Stomach (tissue), 9 donors: ENCODE measurements around the gene GNB1L. TPM values are rescaled to one million over a fixed set of nuclear protein-coding genes. Genes with fewer than 3 reads are reported as not detected.

Experiments
- DNase-seq, 2 donors: peaks; one replicate each; pipeline versions ENCODE4 v3.0.0 to v3.0.0-alpha.2; 2013 to 2019
- H3K27ac ChIP-seq, 5 donors: fragments of 200-600 bp in 4 of 5; sonication (generic) in 4 of 5; one replicate each; pipeline ENCODE4 v1.5.1; 2013 to 2019; ENCODE audit warnings: mild to moderate bottlenecking in 1 of 5, moderate library complexity in 1 of 5
- H3K27me3 ChIP-seq, 3 donors: fragments of 200-600 bp; sonication (generic); one replicate each; pipeline ENCODE4 v1.5.1; 2017 to 2019; ENCODE audit warnings: mixed run types in 1 of 3
- H3K36me3 ChIP-seq, 4 donors: fragments of 200-600 bp; sonication (generic); 1 replicate in 3 of 4; 2 replicates in 1 of 4; pipeline ENCODE4 v1.5.1; 2016 to 2019
- H3K4me1 ChIP-seq, 4 donors: fragments of 200-600 bp; sonication (generic); one replicate each; pipeline ENCODE4 v1.5.1; 2016 to 2019
- H3K4me3 ChIP-seq, 4 donors: fragments of 200-600 bp; sonication (generic) in 3 of 4; one replicate each; pipeline ENCODE4 v1.5.1; 2016 to 2019; ENCODE audit warnings: mild to moderate bottlenecking in 1 of 4
- H3K9me3 ChIP-seq, 4 donors: fragments of 200-600 bp; sonication (generic); one replicate each; pipeline ENCODE4 v1.5.1; 2016 to 2019
- EP300 ChIP-seq: sonication (generic); formaldehyde crosslinking; IDR thresholded peaks from one replicate; pipeline ENCODE4 v1.6.1; 2017; ENCODE audit warnings: antibody characterized with exemption
- POLR2A ChIP-seq, 4 donors: fragments of 450-650 bp; IDR thresholded peaks; one replicate each; pipeline ENCODE4 v1.6.1; 2016; ENCODE audit warnings: antibody characterized with exemption in 4 of 4, control low read depth in 2 of 4, mild to moderate bottlenecking in 1 of 4, moderate library complexity in 1 of 4
- POLR2AphosphoS5 ChIP-seq, 3 donors: sonication (generic); formaldehyde crosslinking; IDR thresholded peaks; one replicate each; pipeline ENCODE4 v1.6.1; 2016; ENCODE audit warnings: antibody characterized with exemption in 3 of 3
- WGBS, 5 donors: extraction: QIAGEN DNeasy Blood & Tissue Kit in 3 of 5; methylation state at CpG; one replicate each; pipeline versions ENCODE4 v1.1.5 to v1.1.7; 2013 to 2018; 5-methylcytosine and 5-hydroxymethylcytosine counted together
- intact Hi-C: fragments of 100-400 bp; cut with DNase I; formaldehyde crosslinking; loops from one replicate; pipeline ENCODE4 v1.15.1; 2023; ENCODE audit warnings: low total_unique reads
- polyA plus RNA-seq, 3 donors: library from polyadenylated mRNA; stranded (reverse); fragments of 200-250 nt; gene quantifications; one replicate each; pipeline ENCODE4 v1.2.3, GENCODE V29; 2013
- total RNA-seq, 5 donors: library from RNA; depleted of rRNA; stranded (reverse); fragments of >200 nt; gene quantifications; one replicate each; pipeline versions ENCODE4 v1.1.0 to v1.2.3, GENCODE V29; 2014 to 2016
- TF ChIP-seq, protein P1 (sequence below), 7 experiments: fragments of 450-650 bp in 4 of 7; fragments of 200-600 bp in 3 of 7; sonication (generic) in 3 of 7; IDR thresholded peaks; one replicate each; pipeline ENCODE4 v1.5.1; 2016 to 2019; ENCODE audit warnings: antibody characterized with exemption in 7 of 7, control low read depth in 2 of 7, mild to moderate bottlenecking in 1 of 7
- donor health status: healthy with polysubstance abuse.
- donor health status: Bipolar disorder and iron deficiency.
- donor health status: healthy.

GNB1L gene
- total and polyA plus RNA-seq, 8 donors = 0.29 to 6.8 (median 3.1) TPM; not detected in 1

DNA sequence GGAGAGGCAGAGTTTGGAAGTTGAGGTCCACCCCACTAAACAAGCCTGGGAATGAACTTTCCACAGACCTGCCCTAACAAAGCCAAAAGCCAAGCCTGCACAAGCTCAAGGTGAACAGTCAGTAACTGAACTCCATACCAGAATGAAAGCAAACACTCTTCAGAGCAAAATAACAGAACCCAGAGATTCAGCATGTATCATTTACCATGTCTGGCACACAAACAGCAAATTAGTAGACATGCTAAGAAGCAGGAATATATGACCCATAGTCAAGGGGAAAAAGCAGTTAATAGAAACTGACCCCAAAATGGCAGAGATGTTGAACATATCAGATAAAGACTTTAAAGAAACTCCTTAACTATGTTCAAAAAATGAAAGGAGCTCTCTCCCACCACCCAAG, 62.8 kb downstream of the GNB1L start:
- Histone ChIP-seq H3K36me3 (peaks cover 0 to 31% (median 11%) of the 10 kb centered on the region in 4 donors), H3K9me3 (peaks cover 0 to 14% (median 6%) of the 10 kb centered on the region in 4 donors), H3K4me3 (no peak overlapping the region), H3K4me1 (no peaks in the 10 kb centered on the region), H3K27ac (no peak overlapping the region), H3K27me3 (no peaks in the 10 kb centered on the region)
- no peak for DNase-seq
- TF ChIP-seq POLR2AphosphoS5 (IDR thresholded peaks at IDR 0.05) (no peak), EP300 (no peak), POLR2A (IDR thresholded peaks at IDR 0.05) (no peak)
- TF ChIP-seq, protein P1, sequence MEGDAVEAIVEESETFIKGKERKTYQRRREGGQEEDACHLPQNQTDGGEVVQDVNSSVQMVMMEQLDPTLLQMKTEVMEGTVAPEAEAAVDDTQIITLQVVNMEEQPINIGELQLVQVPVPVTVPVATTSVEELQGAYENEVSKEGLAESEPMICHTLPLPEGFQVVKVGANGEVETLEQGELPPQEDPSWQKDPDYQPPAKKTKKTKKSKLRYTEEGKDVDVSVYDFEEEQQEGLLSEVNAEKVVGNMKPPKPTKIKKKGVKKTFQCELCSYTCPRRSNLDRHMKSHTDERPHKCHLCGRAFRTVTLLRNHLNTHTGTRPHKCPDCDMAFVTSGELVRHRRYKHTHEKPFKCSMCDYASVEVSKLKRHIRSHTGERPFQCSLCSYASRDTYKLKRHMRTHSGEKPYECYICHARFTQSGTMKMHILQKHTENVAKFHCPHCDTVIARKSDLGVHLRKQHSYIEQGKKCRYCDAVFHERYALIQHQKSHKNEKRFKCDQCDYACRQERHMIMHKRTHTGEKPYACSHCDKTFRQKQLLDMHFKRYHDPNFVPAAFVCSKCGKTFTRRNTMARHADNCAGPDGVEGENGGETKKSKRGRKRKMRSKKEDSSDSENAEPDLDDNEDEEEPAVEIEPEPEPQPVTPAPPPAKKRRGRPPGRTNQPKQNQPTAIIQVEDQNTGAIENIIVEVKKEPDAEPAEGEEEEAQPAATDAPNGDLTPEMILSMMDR (IDR thresholded peaks at IDR 0.05) = no peak
- intact Hi-C loops = no loop called here

DNA sequence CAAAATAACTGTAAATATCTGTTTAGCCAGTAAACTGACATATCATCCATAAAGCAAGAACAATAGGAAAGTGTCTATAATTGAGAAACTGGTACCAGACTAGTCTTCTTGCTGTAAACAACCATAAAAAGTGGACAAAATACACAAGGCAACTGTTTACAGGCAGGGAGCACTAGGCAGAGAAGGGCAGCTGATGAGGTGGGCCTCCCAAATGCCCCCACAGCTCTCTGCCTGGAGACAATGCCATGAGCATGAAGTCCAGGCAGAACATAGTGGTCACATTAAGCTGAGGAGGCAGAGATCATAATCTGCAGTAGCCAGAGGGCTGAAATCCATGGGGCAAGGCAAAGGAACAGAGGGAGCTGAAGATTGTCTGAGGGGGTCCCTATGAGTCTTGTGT, 63.4 kb downstream of the GNB1L start:
- TF ChIP-seq, protein P1 (IDR thresholded peaks at IDR 0.05) = no peak
- TF ChIP-seq POLR2A (IDR thresholded peaks at IDR 0.05) = no peak
- TF ChIP-seq POLR2AphosphoS5 (IDR thresholded peaks at IDR 0.05) = no peak
- Histone ChIP-seq H3K9me3 (peaks cover 0 to 14% (median 6%) of the 10 kb centered on the region in 4 donors), H3K27me3 (no peaks in the 10 kb centered on the region), H3K27ac (no peak overlapping the region), H3K36me3 (peaks cover 0 to 31% (median 11%) of the 10 kb centered on the region in 4 donors), H3K4me3 (no peak overlapping the region), H3K4me1 (no peaks in the 10 kb centered on the region)
- DNase-seq = no peak
- intact Hi-C loops = no loop called here

DNA sequence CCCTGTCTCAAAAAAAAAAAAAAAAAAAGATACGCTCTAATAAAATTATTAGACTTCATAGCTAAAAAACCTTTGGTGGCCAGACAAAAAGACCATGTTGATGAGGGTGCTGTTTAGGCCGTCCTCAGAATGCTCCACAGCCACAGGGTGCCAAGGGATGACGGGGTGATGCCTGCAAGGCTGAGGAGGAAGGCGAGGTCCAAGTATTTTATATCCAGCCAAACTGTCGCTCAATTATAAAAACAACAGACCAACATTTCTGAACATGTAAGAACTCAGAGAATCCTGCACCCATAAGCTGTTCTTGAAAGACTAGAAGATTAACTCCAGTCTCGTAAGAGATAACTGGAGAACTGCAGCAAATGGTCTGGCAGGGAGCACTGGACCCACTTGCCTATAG, 64.8 kb downstream of the GNB1L start:
- Histone ChIP-seq H3K4me1 (no peaks in the 10 kb centered on the region), H3K36me3 (peaks cover 0 to 31% (median 11%) of the 10 kb centered on the region in 4 donors), H3K27ac (no peak overlapping the region), H3K4me3 (no peak overlapping the region), H3K9me3 (peaks cover 0 to 14% (median 6%) of the 10 kb centered on the region in 4 donors), H3K27me3 (peaks cover 0 to 5% (median 0%) of the 10 kb centered on the region in 3 donors)
- no peak for DNase-seq
- WGBS, 5 donors = 74 to 95% (median 80%) methylated on average over 6 of the region's 6 CpGs
- TF ChIP-seq EP300 (no peak), POLR2A (IDR thresholded peaks at IDR 0.05) (no peak), POLR2AphosphoS5 (IDR thresholded peaks at IDR 0.05) (no peak)
- TF ChIP-seq, protein P1 (IDR thresholded peaks at IDR 0.05) = no peak
- intact Hi-C loops = no loop called here

DNA sequence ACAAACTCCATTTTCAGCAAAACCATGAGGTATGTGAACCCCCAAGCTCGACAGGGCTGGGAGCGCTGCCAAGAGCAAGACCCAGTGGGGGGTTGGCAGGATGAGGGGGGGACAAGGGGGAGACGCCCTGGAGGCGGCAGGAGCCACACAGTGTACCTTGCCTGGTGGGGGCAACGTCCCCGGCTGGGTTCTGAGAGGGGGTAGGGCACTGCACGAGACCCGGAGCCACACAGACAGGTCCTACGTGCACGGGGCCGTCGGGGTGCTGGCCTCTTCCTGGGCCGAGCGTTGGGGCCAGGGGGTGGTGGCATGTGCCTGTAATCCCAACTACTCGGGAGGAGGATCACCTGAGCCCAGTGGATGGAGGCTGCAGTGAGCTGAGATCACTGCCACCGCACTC, 65.3 kb downstream of the GNB1L start:
- no peak overlapping the region for H3K4me3 ChIP-seq
- no peak for DNase-seq
- peaks cover 0 to 9% (median 0%) of the 10 kb centered on the region in 3 donors for H3K27me3 ChIP-seq
- H3K4me1 ChIP-seq = no peaks in the 10 kb centered on the region
- peaks cover 0 to 14% (median 6%) of the 10 kb centered on the region in 4 donors for H3K9me3 ChIP-seq
- TF ChIP-seq POLR2AphosphoS5 (IDR thresholded peaks at IDR 0.05) = no peak
- TF ChIP-seq, protein P1 (IDR thresholded peaks at IDR 0.05) = no peak
- no peak for TF ChIP-seq EP300
- TF ChIP-seq POLR2A (IDR thresholded peaks at IDR 0.05) = no peak
- 87 to 94% (median 93%) methylated on average over 15 to 16 of the region's 16 CpGs for WGBS, 5 donors
- H3K36me3 ChIP-seq = peaks cover 0 to 31% (median 11%) of the 10 kb centered on the region in 4 donors
- intact Hi-C loops = no loop called here
- no peak overlapping the region for H3K27ac ChIP-seq
